G401 (cell line): ENCODE results near the gene TRAIP. TPM values are rescaled to one million over a fixed set of nuclear protein-coding genes. Genes with fewer than 3 reads are reported as not detected.
"Not testable (repeated sequence)": the region's sequence is repeated elsewhere in the genome, so short reads cannot be mapped to it uniquely, and the experiment has no call there.

Experiments used
- DNase-seq: peaks from one replicate; pipeline ENCODE4 v3.0.0-alpha.2; 2015; ENCODE audit warnings: low spot score
- in situ Hi-C: cut with HindIII; loops from 2 replicates; pipeline ENCODE4 v1.10.0; 2016; ENCODE audit warnings: low sequenced_read_pairs, mixed read lengths
- total RNA-seq: library from RNA; depleted of rRNA; stranded (reverse); fragments of >200 nt; shearing (Covaris generic); gene quantifications from 2 replicates; pipeline ENCODE4 v1.2.3, GENCODE V29; 2014

TRAIP gene
- total RNA-seq, 1 experiment from 2014 or later, result 20.4 TPM

DNA sequence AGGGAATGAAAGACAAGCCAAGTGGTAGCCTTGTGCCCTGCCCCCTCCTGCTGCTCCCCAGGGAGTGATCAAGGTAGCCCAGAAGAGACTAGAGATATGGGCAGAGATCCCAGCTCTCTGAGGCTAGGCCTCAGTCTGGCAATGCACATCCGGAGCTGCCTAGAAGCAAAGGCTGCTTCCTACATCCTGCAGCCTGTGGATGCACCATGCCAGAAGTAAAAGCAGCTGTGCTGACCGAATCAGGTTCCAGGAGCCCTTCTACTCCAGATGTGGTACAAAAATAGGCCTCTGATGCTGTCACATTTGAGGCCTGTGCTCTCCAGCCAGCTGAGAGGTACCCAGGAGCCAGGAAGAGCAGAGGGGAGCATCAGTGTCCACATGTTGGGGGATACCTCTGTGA, 16.0 kb downstream of the TRAIP start:
- in situ Hi-C loops, result no loop called here
- DNase-seq, result no peak

DNA sequence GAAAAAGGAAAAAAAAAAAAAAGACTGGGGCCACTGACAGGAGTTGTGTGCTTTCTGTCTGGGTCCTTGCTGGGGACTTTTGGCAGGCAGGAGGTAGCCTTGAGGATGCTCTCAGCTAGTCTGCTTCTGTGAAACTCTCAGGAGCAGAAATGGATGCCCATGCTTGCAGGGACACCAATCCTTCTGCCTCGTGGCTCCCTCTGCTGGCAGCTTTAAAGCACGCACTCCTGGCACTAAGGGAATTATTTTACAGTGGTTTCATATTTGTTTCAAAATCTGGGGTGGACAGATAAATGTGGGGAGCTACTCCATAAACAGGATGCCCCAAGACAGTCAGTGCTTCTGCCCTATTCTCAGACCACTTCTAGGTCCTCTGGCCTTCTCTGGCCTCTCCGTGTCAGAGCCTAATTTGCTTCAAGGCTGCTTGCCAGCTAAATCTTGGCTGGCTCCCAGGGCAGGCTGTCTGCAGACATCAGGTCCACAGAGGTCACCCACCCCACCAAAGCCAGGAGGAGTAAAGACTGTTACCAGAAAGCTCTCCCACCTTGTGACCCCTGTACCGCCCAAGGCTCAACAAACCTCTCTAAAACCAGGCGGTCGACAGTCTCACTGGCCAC, 17.1 kb downstream of the TRAIP start:
- DNase-seq, result peak; percentile 87
- in situ Hi-C loops, result no loop called here

DNA sequence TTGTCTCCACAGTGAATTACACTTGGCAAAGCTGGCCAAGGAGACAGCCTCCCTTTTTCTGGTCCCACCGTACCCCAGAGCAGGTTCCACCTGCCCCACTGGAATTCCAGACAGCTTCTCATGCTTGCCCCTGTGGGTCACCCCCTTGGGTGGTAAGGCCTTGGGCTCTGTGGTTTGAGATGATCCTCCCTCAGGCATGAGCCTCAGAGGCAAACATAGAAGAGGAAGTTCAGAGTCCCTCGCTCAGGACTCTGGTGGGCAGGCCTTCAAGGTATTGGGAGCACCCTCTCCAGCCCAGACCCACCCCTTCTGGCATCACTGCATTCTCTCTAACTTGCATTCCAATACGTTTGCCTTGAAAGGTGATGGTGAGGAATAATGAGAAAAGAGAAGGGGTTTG, 25.0 kb downstream of the TRAIP start:
- in situ Hi-C loops, result no loop called here

DNA sequence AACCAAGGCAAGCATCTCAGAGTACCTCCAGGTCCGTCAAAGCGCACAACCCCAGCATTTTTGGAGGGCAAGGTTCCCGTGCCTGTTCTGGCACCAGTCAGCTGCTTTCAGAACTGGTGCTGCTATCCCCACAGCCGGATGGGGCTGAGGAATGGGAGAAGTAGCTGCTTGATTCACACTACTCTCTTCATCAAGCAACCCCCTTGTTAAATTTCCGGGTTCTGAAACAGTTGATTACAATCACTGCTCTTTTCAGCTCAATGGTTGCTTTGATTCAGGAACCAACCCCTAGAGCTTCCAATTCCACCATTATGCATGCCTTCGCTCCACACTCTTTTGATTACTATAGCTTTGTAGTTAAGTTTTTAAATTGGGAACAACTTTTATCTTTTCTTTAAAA, 30.3 kb downstream of the TRAIP start:
- no peak for DNase-seq
- in situ Hi-C loops, result no loop called here

More for the DNA sequence above, 25.0 kb downstream of the TRAIP start:
- DNase-seq, result no peak

DNA sequence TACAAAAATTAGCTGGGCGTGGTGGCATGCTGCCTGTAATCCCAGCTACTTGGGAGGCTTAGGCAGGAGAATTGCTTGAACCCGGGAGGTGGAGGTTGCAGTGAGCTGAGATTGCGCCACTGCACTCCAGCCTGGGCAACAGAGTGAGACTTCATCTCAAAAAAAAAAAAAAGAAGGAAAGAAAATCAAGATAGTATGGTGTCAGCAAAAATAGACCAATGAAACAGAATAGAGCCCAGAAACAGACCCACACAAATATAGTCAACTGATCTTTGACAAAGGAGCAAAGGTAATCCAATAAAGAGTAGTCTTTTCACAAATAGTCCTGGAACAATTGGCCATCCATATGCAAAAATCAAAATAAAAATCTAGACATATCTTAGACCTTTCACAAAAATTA, 33.2 kb downstream of the TRAIP start:
- in situ Hi-C loops, DNase-seq: not testable (repeated sequence)

DNA sequence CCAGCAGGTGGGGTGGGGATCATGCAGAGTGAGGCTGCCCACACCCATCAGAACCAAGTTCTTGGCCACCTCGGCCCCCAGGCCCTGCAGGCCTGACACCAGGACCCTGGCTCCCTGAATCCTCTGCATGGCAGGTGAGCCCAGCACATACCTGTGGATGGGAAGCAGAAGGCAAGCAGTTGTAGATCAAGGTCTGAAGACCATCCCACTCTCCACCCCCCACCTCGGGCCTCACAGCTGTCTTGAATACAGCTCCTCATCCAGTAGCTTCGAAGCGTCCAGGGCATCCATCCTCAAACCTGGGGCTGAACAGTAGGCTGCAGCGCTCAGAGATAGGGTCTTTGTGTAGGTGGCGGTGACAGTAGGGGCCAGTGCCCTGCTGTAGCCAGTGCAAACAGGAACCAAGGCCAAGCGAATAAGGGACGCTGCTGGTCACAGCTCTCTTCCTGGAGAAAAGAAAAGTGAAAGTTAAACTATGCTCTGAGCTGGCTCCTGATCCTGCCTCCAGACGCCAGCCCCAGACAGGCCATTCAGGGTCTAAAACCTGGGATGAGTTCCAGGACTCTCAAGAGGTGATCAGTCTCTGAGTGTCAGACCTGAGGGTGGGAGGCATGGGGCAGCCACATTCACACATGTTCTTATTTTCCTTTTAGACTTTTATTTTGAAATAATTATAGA, 42.7 kb downstream of the TRAIP start, which contains the start of gene UBA7:
Gene UBA7 (minus strand): TSS at position 457 of the 678 bp plus-strand sequence. CDS start 166 bp downstream, at position 291.
- in situ Hi-C loops, result no loop called here
- peak; percentile 7 for DNase-seq

DNA sequence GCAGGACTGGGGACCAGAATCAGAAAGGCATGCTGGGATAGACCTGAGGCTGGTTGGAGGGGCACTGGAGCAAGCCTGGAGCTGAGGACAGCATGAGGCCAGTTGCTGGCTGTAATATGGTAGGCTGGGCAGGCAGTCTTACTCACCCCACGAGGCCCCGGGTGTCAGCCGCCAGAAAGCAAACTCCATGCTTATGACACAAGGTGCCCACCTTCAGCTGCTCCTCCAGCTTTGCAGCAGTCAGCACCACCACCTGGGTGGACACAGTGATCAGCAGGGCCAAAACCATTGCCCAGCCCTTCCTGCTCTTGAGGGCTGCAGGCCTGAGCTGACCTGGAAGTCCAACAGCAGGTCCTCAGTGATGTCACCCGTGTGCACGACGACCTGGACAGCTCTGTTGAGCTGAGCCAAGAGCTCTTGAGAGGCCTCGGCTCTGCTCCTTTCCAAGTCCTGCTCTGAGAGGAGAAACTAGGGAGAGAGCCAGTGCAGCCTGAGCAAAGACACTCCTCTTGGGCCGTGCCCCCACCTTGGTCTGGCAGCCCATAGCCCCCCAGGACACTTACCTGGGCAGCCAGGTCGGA, 43.4 kb downstream of the TRAIP start:
- no peak for DNase-seq
- in situ Hi-C loops, result no loop called here

DNA sequence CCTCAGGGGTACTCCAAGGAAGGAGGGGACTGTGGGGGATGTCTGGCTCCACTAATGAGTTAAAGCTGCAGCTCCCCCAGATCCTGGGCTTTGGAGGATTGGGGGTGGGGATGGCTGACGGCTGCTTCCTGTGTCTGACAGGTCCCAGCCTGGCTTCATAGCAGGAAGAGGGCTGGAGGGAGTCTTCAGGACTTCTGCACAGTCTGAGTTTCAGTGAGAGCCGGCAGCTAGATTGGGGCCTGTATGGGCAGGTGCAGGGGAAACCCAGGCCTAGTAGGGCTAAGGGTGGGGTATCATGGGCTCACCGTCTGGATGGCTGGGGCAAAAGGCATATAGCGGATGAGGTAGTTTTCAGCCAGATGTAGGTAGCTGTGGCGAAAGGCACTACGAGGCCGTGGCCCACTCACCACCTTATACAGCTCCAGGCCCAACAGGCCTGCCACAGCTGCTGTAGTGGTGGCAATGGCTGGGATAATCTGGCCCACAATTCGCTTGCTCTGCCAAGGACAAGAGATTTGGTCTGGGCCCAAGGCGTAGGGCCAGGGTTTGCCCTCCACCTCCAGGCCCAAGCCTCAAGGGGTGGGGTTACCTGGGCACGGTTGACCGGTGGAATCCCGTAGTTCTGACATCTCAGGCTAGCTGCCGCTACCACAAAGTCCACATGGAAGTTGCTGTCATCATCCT, 48.8 kb downstream of the TRAIP start:
- no peak for DNase-seq
- in situ Hi-C loops, result no loop called here

DNA sequence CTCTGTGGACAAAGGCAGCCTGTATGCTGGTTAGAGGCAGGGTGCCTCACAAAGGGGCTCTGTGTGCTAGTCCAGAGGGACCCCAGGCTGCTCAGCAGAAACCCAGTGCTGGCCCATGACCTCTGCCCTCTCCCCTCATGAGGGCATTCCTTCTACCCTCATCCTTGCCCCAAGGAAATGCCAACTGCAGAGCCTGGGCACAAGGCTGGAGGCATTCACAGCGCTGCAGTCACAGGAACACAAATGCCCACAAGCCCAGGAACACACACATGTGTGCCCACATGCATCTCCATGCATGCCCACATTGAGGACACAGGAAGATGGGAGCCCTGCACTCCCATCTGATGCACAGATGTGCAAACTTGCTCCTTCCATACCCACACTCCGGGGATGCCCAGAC, 49.5 kb downstream of the TRAIP start:
- in situ Hi-C loops, result no loop called here
- DNase-seq, result no peak

DNA sequence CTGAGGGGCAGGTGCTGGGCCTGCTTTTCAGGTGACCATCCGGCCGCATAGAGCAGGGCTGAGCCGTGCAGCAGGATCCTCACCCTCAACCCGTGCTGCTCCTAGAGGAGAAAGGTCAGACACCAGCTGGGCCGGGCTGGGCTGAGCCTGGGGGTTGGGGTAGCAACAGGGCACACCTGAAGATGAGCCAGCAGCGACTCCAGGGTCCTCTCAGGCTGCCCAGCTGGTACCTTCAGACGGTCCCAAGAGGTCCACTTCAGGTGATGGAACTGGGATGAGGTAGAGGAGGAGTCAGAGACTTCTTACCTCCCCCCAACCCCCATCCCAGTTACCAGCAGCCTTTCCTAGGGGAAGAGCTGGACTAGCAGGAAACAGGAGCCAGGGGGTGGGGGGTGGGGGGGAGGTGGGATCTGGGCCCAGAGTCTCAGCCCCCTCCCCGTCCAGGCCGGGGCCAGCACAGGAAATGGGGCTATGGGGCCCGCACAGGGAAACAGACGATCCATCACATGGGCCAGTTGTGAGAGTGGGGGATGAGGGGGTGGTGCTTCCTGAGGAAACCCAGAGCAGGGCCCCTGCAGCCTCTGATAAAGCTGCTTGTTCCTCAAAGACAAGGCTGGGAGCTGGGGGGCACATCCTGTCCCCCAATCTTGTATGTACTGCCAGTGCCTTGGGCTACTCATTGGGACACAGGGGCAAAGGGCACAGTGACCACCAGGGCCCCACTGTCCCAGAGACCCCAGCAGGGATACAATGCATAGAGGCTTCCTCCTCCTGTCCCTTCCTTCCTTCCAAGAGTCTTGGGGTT, 50.3 kb downstream of the TRAIP start:
- in situ Hi-C loops, result no loop called here
- DNase-seq, result no peak

DNA sequence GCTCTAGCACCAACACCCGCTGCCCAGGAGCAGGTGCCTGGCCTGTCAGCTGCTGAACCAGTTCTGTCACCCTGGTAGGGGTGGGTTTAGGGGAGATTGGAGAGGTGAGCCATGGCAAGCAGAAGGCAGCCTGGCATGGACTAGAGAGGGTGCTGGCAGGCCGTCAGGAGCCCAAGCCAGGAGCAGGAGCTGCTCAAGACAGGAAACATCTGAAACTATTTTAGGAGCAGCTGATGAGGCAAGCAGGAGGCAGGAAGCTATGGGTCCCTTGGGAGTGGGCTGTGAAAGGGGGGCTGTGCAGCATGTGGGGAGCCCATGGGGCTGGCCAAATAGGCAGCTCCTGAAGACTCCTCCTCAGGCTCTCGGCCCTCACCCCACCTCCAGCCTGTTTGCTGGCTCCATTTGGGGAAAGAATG, 51.0 kb downstream of the TRAIP start:
- in situ Hi-C loops, result no loop called here
- DNase-seq, result peak; percentile 79

DNA sequence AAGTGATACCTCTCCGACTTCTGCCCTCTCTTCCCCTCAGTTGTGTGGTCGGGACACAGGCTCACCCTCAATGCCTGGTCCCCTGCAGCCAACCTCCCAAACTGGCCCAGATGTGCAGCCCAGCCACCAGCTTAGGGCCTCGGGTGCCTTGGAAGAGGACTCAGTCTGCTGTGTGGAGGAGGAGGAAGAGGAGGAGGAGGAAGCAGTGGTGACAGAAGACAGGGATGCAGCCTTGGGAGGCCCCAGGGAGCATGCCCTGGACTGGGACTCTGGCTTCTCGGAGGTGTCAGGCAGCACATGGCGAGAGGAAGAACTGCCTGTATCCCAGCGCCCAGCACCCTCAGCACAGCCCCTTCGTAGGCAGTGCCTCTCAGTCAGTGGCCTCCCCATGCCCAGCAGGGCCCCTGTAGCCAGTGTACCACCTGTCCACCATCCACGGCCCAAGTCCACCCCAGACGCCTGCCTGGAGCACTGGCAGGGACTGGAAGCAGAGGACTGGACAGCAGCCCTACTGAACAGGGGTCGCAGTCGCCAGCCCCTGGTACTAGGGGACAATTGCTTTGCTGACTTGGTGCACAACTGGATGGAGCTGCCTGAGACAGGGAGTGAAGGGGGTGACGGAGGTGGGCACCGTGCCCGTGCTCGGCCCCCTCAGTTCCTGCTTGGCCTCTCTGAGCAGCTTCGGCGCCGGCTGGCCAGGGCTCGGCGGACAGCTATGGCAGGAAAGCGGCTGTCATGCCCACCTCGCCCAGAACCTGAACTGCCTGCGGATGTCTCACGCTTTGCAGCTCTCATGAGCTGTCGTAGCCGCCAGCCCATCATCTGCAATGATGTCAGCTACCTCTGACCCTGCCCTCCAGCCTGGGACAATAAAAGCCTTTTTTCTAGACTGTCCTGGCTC, 52.0 kb downstream of the TRAIP start:
- in situ Hi-C loops, result no loop called here
- peak; percentile 13 for DNase-seq

DNA sequence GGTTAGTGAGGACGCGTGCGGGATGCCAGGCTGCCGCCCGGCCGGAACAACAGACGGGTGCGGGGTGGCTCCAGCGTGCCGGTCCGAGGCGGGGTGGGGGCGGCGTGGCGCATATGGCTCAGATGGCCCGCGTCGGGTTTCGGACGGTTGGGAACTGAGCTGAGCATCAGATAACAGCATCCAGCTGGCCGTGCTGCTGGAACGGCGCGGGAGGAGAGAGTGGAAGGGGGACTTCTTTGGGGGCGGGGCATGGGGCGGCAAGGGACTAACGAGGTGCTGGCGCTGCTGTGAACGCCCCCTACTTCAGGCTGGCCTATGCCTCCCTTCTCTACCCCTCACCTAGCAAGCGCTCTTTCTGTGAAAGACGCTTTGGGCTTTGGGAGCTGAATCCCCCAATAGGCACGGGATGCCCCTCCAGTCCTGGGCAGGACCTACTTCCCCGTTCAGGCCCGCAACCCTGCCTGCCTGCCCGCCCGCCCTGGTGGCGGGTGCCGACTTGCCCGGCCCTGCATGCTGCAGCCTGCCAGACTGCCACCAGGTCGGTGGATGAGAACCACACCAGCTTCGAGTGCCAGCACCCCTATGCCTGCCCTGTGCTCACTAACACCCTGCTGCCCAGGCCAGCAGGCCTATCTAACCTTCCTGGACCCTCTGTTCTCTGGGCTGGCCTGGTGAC, 52.8 kb downstream of the TRAIP start:
- peak; percentile 35 for DNase-seq
- in situ Hi-C loops, result no loop called here

DNA sequence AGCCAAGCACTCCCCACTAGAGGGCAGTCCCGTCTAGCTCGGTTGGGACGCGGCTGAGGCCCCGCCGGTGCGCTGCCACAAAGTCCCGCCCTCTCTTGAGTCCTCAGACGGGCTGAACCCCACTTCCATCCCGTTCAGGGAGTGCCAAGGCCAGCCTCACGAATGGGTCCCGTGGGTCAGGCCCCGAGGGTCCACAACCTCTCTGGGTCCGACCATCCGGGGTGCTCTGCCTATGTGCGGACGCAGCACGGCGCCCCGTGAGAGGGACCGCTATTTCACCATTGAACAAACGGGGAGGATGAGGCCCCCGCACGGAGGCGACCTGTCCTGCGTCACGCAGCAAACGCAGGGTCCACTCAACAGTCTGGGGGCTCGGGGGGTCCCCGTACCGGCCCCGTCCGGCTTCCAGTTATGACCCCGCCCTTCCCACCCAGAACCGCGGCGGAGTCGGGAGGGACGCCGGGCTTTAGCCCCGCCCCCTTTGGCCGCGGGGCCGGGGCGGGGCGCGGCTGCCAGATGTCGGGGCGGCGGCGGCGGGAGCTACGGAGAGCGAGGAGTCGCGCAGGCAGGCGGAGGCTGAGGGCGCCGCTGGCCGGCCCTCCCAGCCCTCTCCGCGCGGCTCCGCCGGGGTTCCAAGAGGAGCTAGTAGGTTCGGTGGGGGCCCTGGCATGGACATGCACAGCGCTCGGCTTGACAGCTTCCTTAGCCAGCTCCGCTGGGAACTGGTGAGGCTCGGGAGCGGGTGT, 53.5 kb downstream of the TRAIP start, which contains the start of gene INKA1:
Gene INKA1 (plus strand): TSS at position 543 of the 746 bp plus-strand sequence. CDS start 132 bp downstream, at position 675.
- in situ Hi-C loops, result no loop called here
- peak; percentile 87 for DNase-seq

DNA sequence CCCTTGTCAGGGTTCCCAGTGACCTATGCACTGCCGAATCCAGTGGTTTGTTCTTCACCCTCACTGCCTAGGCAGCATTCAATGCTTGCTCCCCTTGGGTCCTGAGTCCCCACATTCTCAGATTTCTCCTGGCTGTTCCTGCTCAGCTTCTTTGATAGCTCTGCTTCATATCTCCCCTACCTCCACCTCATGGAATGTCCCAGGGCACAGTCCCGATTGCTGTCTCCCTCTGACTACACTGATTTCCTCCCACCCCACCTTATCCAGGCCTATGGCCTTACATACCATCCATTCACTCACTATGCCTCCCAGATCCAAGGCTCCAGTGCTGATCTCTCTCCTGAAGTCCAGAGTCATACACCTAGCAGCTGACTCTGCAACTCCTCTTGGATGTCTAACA, 55.2 kb downstream of the TRAIP start:
- in situ Hi-C loops, result no loop called here
- no peak for DNase-seq

DNA sequence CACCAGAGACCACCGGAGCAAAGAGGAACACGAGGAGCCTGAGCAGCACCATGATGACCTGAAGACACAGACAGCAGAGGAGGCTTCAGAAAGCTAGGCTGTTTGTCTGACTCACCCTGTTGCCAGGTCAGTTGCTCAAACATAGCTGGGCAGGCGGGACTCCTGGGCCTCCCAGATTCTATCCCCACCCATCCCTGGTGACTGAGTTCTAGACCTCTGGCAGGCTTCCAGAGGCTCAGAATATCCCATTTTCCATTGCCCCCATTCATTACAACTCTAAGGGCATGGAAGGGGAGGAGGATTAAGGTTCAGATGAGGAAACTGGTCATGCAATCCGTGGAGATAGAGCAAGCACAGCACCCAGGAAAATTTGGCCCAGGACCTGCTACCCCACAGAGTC, 56.6 kb downstream of the TRAIP start, which contains the start of gene CDHR4:
Gene CDHR4 (minus strand): TSS at position 113 of the 400 bp plus-strand sequence. CDS start 61 bp downstream, at position 52.
- in situ Hi-C loops, result no loop called here
- DNase-seq, result no peak

DNA sequence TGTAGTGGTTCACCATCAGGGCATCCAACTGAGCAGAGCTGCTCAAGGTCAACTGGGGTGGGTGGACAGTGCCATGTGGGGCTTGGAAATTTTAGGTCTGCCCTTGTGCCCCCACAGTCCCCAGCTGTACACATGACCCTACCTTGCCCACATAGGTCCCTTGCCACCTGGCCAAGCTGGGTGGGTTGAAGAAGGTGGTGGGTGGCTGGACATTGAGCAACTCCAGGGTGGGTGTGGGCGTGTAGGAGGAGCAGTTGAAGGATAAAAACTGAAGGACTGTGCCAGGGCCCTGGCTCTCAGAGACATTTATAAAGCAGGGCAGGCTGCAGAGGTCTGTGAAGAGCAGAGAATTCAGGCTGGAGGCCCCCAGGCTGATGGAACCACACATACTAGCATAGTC, 57.3 kb downstream of the TRAIP start:
- DNase-seq, result no peak
- in situ Hi-C loops, result no loop called here
